Measurements from ENCODE around the gene BCAS1.
A peak's percentile ranks its signal among the peaks of the same experiment; 100 is the strongest.

The BCAS1 gene

GRCh38 chr20:53894707-53895384 is 175.5 kb downstream of the BCAS1 start:
- Histone ChIP-seq H3F3A (ENCODE audit: insufficient read depth, low read length) (peaks cover 11% of the 10 kb centered on the region), H3K4me1 (ENCODE audit: insufficient read depth, low read length, severe bottlenecking) (peaks cover 80% of the 10 kb centered on the region), H3K79me2 (ENCODE audit: insufficient read depth, low read length) (no peaks in the 10 kb centered on the region), H3K36me3 (ENCODE audit: insufficient read depth, low read length) (no peaks in the 10 kb centered on the region), H3K9ac (ENCODE audit: low read length) (peak overlapping the region; percentile 77), H3K4me2 (ENCODE audit: low read length) (peak overlapping the region; percentile 60), H3K9me3 (ENCODE audit: low read length) (no peaks in the 10 kb centered on the region), H3K27ac (ENCODE audit: low read depth, low read length, poor library complexity, severe bottlenecking) (peak overlapping the region; percentile 99), H3K9me2 (ENCODE audit: low read depth, low read length) (no peaks in the 10 kb centered on the region), H3K4me3 (ENCODE audit: low read depth, low read length, poor library complexity, severe bottlenecking) (peak overlapping the region; percentile 25), H4K20me1 (ENCODE audit: insufficient read depth, low read length) (no peaks in the 10 kb centered on the region), H2AFZ (ENCODE audit: low read length) (no peak overlapping the region), H3K27me3 (ENCODE audit: insufficient read depth, low read length) (no peaks in the 10 kb centered on the region)
- TF ChIP-seq, protein P1, sequence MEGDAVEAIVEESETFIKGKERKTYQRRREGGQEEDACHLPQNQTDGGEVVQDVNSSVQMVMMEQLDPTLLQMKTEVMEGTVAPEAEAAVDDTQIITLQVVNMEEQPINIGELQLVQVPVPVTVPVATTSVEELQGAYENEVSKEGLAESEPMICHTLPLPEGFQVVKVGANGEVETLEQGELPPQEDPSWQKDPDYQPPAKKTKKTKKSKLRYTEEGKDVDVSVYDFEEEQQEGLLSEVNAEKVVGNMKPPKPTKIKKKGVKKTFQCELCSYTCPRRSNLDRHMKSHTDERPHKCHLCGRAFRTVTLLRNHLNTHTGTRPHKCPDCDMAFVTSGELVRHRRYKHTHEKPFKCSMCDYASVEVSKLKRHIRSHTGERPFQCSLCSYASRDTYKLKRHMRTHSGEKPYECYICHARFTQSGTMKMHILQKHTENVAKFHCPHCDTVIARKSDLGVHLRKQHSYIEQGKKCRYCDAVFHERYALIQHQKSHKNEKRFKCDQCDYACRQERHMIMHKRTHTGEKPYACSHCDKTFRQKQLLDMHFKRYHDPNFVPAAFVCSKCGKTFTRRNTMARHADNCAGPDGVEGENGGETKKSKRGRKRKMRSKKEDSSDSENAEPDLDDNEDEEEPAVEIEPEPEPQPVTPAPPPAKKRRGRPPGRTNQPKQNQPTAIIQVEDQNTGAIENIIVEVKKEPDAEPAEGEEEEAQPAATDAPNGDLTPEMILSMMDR (IDR thresholded peaks at IDR 0.05; ENCODE audit: low read length): no peak
